ENCODE data around the gene SBK3.
"Not testable (repeated sequence)": the region's sequence is repeated elsewhere in the genome, so short reads cannot be mapped to it uniquely, and the experiment has no call there.

Gene SBK3

DNA sequence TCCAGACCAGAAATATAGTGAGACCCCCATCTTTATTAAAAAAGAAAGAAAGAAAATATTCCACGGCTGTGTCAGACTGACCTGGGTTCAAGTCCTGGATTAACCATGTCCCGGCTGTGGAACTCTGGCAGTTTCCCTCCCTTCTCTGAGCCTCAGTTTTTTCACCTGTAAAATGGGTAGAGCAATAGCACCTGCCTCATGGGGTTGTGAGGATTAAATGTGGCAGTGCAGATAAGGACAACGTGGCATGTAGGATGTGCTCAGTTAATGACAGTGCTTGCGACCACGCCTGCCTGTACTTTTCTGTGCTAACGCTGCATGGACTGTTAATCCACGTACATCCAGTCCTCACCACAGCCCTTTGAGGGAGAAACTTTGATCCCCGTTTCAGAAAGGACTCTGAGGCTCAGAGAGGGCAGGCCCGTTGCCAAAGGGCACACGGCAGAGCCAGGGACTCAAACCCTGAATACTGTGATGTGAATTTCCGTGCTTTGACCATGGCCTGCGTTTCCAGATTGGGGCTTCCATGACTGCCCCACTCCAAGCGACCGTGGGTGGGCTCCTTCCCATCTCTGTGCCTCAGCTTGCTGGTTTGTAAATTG, 24.6 kb downstream of the SBK3 start:
- DNase-seq (ENCODE audit: extremely low read depth in 1 of 2, low read depth in 1 of 2): no peak

DNA sequence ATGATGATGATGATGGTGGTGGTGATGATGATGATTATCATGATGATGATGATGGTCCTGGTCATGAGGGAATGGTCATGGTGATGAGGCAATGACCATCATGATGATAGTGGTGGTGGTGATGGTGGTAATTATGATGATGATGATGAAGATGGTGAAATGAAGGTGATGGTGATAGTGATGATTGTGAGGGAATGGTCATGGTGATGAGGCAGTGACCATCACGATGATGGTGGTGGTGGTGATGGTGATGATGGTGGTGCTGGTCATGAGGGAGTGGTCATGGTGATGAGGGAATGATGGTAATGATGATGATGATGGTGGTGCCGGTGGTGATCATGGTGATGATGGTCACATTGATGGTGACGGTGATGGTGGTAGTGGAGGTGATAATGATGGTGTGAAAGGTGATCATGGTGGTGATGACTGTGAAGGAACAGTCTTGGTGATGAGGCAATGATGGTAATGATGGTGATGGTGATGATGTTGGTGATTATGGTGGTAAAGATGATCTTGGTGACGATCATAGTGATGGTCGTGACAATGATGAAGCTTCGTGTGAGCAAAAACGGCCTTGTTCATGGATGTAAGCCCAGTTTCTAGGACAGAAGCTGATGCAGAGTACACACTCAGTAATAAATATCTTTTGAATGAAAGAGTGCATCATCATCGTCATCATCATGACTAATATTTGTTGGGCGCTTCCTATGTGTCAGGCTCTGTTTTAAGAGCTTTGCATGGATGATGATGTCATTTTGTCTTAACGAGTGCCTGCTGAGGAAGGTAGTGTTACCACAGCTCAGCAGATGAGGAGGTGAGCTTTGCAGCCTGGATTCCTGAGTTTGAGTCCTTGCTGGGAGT, 25.7 kb downstream of the SBK3 start:
- DNase-seq (ENCODE audit: extremely low read depth in 1 of 2, low read depth in 1 of 2): no peak

DNA sequence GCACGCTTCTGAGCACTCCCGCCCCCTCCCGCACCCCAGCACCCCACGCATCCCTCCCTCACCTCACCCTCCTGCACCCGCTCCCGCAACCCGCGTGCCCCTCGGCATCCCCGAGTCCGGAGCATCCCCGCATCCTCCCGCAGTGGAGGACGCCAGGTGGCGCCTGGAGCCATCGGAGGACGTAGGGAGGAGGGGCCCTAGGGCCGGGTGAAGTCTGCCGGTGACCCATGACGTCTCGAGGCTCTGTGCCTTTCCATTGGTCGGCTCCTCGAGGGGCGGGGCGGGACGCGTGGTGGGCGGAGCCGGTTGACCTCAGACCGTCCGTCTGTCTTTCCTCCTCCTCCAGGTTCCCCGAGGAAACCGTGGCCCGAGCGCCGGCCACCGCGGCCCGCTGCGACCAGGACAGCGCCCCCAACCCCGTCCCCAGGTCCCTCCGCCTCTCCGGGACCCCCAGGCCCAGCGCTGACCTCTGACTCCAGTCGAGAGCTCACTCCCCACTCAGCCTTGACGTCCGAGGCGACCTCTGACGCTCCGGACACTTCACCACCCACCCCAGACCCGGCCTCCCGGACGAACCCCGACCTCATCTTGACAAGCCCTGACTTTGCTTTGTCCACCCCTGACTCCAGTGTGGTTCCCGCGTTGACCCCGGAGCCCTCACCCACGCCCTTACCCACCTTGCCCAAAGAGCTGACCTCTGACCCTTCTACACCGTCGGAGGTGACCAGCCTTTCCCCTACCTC, 28.3 kb downstream of the SBK3 start:
- DNase-seq (ENCODE audit: extremely low read depth in 1 of 2, low read depth in 1 of 2): peak; percentile 78 to 88

DNA sequence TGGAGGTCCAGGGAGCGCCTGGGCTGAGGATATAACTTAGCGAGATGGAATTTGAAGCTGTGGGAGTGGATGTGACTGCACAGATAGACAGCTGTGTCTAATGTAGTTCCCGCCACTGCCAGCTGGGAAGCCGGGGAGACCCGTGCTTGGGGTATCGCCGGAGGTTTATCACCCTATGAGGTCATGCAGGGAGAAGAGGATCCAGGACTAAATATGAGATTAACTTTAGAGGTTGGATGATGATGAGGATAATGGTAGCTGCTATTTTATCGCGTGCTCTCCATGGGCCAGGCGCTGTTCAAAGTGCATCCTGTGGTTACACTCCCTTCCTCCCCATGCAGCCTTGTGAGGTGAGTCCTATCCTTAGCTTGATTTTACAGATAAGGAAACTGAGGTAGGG, 37.2 kb downstream of the SBK3 start:
- no peak for DNase-seq (ENCODE audit: extremely low read depth in 1 of 2, low read depth in 1 of 2)

GRCh38 chr19:55504981-55505380, 40.4 kb downstream of the SBK3 start:
- no peak for DNase-seq (ENCODE audit: extremely low read depth in 1 of 2, low read depth in 1 of 2)

DNA sequence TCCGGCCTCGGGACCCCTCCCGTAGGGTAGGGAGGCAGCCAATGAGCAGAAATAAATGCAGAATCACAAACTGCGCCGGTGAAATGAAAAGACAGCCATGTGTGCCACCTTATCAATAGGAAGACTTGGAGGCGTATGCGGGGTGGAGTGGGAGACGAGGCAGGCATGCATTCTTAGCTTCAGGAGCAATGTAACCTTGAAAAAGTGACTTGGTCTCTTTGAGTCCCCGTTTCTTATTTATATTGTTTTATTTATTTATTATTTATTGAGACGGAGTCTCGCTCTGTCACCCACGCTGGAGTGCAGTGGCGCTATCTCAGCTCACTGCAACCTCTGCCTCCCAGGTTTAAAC, 41.1 kb downstream of the SBK3 start:
- DNase-seq (ENCODE audit: extremely low read depth in 1 of 2, low read depth in 1 of 2): no peak

- DNase-seq (ENCODE audit: extremely low read depth in 1 of 2, low read depth in 1 of 2): peak; percentile 82 to 91
These were observed 41.7 kb downstream of the SBK3 start for GRCh38 chr19:55503502-55504251.

DNA sequence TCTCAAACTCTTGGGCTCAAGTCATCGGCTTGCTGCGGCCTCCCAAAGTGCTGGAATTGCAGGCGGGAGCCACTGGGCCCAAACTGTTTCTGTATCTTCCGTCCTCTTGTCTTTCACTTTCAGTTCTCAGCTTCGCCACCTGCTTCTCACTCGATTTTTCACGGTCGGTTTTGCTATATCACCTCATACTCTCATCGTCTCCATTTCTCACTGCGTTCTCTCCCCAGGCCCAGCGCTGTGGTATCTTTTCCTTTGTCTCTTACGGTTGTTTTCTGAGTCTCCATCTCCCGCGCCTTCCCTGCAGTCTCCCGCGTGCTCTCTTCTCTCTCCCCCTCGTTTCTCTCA, 42.2 kb downstream of the SBK3 start:
- DNase-seq (ENCODE audit: extremely low read depth in 1 of 2, low read depth in 1 of 2): no peak

DNA sequence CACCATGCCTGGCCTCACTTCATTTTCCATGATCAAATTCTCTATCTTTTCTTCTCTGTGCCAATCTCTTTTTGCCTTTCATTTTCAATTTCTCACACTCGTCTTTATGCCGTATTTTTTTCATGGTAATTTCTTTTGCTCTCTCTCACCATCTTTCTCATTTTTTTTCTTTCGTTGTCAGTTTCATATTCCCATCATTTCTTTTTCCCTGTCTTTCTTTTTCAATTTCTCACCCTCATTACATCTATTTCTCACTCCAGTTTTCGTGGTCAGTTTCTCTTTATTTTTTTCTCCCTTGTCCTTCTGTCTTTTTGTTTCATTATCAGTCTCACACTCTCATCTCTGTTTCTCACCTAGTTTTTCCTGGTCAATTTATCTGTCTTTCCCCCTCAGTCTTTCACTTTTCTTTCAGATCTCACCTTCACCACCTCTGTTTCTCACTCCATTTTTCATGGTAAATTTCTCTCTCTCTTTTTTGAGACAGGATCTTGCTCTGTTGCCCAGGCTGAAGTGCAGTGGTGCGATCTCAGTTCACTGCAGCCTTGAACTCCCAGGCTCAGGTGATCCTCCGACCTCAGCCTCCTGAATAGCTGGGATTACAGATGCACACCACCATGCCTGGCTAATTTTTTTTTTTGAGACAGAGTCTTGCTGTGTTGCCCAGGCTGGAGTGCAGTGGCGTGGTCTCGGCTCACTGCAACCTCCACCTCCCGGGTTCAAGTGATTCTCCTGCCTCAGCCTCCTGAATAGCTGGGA, 43.0 kb downstream of the SBK3 start:
- DNase-seq (ENCODE audit: extremely low read depth in 1 of 2, low read depth in 1 of 2): no peak

- DNase-seq (ENCODE audit: extremely low read depth in 1 of 2, low read depth in 1 of 2): no peak
These were observed 44.9 kb downstream of the SBK3 start for GRCh38 chr19:55500368-55500952.

GRCh38 chr19:55498246-55498840, 47.0 kb downstream of the SBK3 start:
- DNase-seq (ENCODE audit: extremely low read depth in 1 of 2, low read depth in 1 of 2): no peak

GRCh38 chr19:55497763-55498162, 47.6 kb downstream of the SBK3 start:
- DNase-seq (ENCODE audit: extremely low read depth in 1 of 2, low read depth in 1 of 2): no peak

DNA sequence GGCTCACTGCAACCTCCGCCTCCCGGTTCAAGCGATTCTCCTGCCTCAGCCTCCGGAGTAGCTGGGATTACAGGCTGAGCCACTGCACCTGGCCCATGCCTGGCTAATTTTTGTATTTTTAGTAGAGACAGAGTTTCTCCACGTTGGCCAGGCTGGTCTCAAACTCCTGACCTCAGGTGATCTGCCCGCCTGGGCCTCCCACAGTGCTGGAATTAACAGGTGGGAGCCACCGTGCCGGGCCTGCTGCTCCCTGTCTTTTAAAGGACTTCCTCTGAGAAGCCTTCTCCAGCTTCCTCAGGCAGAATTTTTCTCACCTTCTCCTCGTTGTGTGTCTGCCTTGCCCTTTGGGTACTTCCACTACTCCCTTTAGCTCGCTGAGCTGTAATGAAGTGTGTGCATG, 48.5 kb downstream of the SBK3 start:
- not testable (repeated sequence) for DNase-seq (ENCODE audit: extremely low read depth in 1 of 2, low read depth in 1 of 2)

- no peak for DNase-seq (ENCODE audit: extremely low read depth in 1 of 2, low read depth in 1 of 2)
These were observed 49.5 kb downstream of the SBK3 start for GRCh38 chr19:55495646-55496349.

GRCh38 chr19:55494172-55494761, 51.1 kb downstream of the SBK3 start:
- DNase-seq (ENCODE audit: extremely low read depth in 1 of 2, low read depth in 1 of 2): no peak

- DNase-seq (ENCODE audit: extremely low read depth in 1 of 2, low read depth in 1 of 2): no peak
These were observed 51.6 kb downstream of the SBK3 start for GRCh38 chr19:55493645-55494171.

- DNase-seq (ENCODE audit: extremely low read depth in 1 of 2, low read depth in 1 of 2): no peak
These were observed 52.2 kb downstream of the SBK3 start for GRCh38 chr19:55493052-55493644.

DNA sequence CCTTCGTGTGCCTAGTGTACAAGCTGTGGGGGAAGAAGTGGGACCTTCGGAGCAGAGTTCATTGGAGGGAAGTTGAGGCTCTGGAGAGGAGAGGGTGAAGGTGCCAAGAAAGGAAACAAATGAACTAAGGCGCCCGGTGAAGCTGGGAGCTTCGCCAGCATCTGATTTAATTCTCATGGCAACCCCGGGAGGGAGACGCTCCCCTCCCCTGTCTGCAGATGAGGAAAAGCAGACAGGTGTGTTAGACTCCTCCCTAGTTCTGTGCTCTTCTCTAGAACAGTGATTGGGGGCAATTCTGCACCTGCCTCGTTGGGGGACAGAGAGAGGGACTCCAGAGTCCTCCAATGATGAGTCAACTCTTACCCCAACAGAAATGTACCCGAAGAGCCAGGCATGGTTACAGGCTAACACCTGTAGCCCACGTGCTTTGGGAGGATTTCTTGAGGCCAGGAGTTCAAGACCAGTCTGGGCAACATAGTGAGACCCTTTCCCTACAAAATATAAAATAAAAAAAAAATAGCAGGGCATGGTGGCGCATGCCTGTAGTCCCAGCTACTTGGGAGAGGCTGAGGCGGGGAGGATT, 52.9 kb downstream of the SBK3 start:
- no peak for DNase-seq (ENCODE audit: extremely low read depth in 1 of 2, low read depth in 1 of 2)
